Neutrophil (primary cell): Measurements from ENCODE around the gene NDUFB11.

Source experiments
- H3K27ac ChIP-seq: fragments of 200-600 bp; sonication (generic); 2 replicates; pipeline ENCODE4 v1.5.1; 2016; ENCODE audit warnings: mild to moderate bottlenecking, moderate library complexity
- H3K27me3 ChIP-seq: fragments of 200-600 bp; sonication (generic); 2 replicates; pipeline ENCODE4 v1.6.0; 2016; ENCODE audit warnings: mild to moderate bottlenecking
- H3K36me3 ChIP-seq: fragments of 200-600 bp; sonication (generic); 2 replicates; pipeline ENCODE4 v1.5.1; 2017
- H3K4me1 ChIP-seq, 2 experiments: fragments of 200-600 bp in 1 of 2; sonication (generic) in 1 of 2; 1 replicate in 1 of 2; 2 replicates in 1 of 2; pipeline versions ENCODE4 v1.5.1 to v1.6.1; 2013 to 2016; ENCODE audit warnings: low read depth in 1 of 2, low read length in 1 of 2, mild to moderate bottlenecking in 1 of 2, moderate library complexity in 1 of 2; ENCODE audit not compliant: control insufficient read depth in 1 of 2, insufficient read depth in 1 of 2
- H3K4me3 ChIP-seq, 2 experiments: fragments of 200-600 bp in 1 of 2; sonication (generic) in 1 of 2; 1 replicate in 1 of 2; 2 replicates in 1 of 2; pipeline ENCODE4 v1.5.1; 2013 to 2016; ENCODE audit warnings: low read depth in 1 of 2, low read length in 1 of 2, mild to moderate bottlenecking in 1 of 2, moderate library complexity in 1 of 2
- H3K9me3 ChIP-seq: fragments of 200-600 bp; sonication (generic); 2 replicates; pipeline ENCODE4 v1.5.1; 2016
- CTCF ChIP-seq: fragments of 200-600 bp; sonication (generic); IDR thresholded peaks from 2 replicates; pipeline ENCODE4 v1.5.1; 2016; ENCODE audit warnings: antibody characterized with exemption

Gene NDUFB11

GRCh38 chrX:47144626-47145394 lies at the start of gene NDUFB11, which contains the start of gene RBM10:
Gene NDUFB11 (minus strand): TSS chrX:47144702. CDS start chrX:47144679, 23 bp downstream.
Gene RBM10 (plus strand): TSS chrX:47145221. CDS start chrX:47147482, 2,261 bp downstream.
- Histone ChIP-seq H3K27ac (peak within 1 kb of the TSS; percentile 95), H3K9me3 (no peaks in the 10 kb centered on the region), H3K36me3 (no peaks in the 10 kb centered on the region), H3K4me1 (peaks cover 23% of the 10 kb centered on the region in 2 experiments), H3K27me3 (no peaks in the 10 kb centered on the region), H3K4me3 (peak within 1 kb of the TSS; percentile 73 to 79)
- peak; percentile 86 for TF ChIP-seq CTCF

GRCh38 chrX:47193475-47194193 lies 49.1 kb upstream of the NDUFB11 start, which contains the start of gene UBA1:
Gene UBA1 (plus strand): TSS chrX:47193829. CDS start chrX:47198803, 4,974 bp downstream.
- Histone ChIP-seq H3K36me3 (peaks cover 13% of the 10 kb centered on the region), H3K4me1 (peaks cover 48 to 65% of the 10 kb centered on the region in 2 experiments), H3K4me3 (peak within 1 kb of the TSS; percentile 69 to 79), H3K27ac (peak within 1 kb of the TSS; percentile 95), H3K27me3 (no peaks in the 10 kb centered on the region), H3K9me3 (no peaks in the 10 kb centered on the region)
- TF ChIP-seq CTCF = peak; percentile 85

GRCh38 chrX:47191806-47192401 lies 47.4 kb upstream of the NDUFB11 start:
- Histone ChIP-seq H3K36me3 (peaks cover 9% of the 10 kb centered on the region), H3K9me3 (no peaks in the 10 kb centered on the region), H3K4me1 (peaks cover 45 to 59% of the 10 kb centered on the region in 2 experiments), H3K27ac (no peak overlapping the region), H3K4me3 (peak overlapping the region; percentile 38 to 43), H3K27me3 (no peaks in the 10 kb centered on the region)
- TF ChIP-seq CTCF = no peak

- no peak overlapping the region for H3K27ac ChIP-seq
Observed at GRCh38 chrX:47191331-47191730, 46.8 kb upstream of the NDUFB11 start.

More at GRCh38 chrX:47191331-47191730, 46.8 kb upstream of the NDUFB11 start:
- TF ChIP-seq CTCF = no peak
- Histone ChIP-seq H3K4me1 (peaks cover 43 to 53% of the 10 kb centered on the region in 2 experiments), H3K9me3 (no peaks in the 10 kb centered on the region), H3K27me3 (no peaks in the 10 kb centered on the region), H3K36me3 (peaks cover 12% of the 10 kb centered on the region), H3K4me3 (peak overlapping the region; percentile 38 to 43)
